HG02970 (cell line): ENCODE results near the gene ATG12.
"Not testable (repeated sequence)": the region's sequence is repeated elsewhere in the genome, so short reads cannot be mapped to it uniquely, and the experiment has no call there.

ENCODE experiments used
- ATAC-seq: cut with Tn5 transposase; IDR thresholded peaks from one replicate; pipeline ENCODE4 v1.9.1; 2021; ENCODE audit warnings: mild to moderate bottlenecking, moderate library complexity, moderate number of reproducible peaks; ENCODE audit not compliant: unreplicated experiment, low FRiP score

The ATG12 gene

GRCh38 chr5:115810761-115811160 is 30.6 kb downstream of the ATG12 start:
- ATAC-seq, result no peak

DNA sequence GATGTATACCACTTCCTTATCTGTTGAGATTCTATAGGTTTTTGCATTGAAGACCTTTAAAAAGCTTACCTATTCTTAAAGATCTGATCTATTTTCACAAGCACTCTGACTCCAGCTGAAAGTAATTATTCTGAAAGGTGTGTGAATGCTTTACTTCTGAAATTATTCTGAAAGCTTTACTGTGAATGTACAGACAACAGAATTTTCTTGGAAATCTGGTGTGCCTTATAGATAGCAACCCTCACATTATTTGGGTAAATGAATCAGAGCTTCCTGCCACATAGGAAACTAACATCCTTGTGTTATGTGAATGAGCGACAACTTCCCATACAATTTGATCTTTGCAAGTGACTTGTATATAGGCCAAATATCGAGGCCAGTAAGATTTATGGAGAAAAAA is 31.4 kb downstream of the ATG12 start:
- no peak for ATAC-seq

GRCh38 chr5:115808066-115808465 is 33.3 kb downstream of the ATG12 start:
- ATAC-seq, result not testable (repeated sequence)

DNA sequence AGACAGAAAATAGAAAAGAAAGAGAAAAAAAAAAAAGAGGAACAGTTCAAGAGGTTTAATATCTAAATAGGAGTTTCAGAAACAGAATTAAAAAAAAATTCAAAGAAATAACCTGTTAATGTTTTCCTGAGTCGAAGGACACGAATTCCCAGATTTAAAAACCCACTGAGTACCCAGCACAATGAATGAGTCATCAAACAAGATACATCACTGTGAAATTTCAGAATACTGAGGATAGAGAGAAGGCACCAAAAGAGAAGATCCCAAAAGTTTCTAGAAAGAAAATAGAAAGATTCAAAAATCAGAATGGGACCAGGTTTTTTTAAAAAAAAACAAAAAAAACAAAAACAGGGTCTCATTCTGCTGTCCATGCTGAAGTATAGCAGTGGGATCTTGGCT is 33.7 kb downstream of the ATG12 start:
- ATAC-seq, result no peak

- ATAC-seq, result no peak
Measured at GRCh38 chr5:115806986-115807653, 34.2 kb downstream of the ATG12 start.

DNA sequence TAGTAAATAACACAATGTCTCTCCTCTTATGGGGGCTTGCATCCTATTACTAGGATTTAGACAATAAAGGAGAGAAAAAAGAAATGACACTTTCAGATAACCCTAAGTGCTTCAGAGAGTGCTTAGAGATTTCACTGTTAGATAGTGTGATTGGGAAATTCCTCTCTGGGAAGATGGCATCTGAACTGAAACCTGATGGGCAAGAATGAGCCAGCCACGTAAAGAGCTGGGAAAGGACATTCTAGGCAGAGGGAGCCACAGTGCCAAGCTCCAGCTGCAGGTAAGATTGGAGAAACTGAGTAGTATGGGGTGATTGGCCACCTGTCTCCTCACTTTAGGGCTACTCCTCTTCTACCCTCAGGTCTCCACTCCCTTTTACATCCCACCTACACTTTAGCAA is 39.4 kb downstream of the ATG12 start:
- ATAC-seq, result no peak

- ATAC-seq, result no peak
Measured at GRCh38 chr5:115801152-115801551, 40.2 kb downstream of the ATG12 start.

DNA sequence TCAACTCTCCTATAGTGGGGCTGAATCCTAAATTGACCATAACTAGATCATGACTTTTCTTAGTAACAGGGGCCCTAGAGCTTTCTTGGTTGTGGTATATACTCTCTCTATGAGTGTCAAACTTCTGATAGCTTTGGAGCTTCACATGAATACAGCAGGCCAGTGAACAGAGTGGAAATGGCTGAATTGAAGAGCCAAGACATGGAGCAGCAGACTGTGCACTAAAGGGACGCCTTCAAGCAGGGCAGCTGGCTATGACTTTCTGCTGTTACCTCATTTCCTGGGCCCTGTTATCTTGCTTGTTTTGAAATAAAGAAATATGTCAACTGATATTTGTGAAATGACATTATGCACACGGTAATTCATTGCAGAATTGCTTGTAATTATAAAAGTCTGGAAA is 41.3 kb downstream of the ATG12 start:
- ATAC-seq, result no peak

- ATAC-seq, result no peak
Measured at GRCh38 chr5:115798252-115798651, 43.1 kb downstream of the ATG12 start.

GRCh38 chr5:115796656-115797055 is 44.7 kb downstream of the ATG12 start:
- no peak for ATAC-seq

- no peak for ATAC-seq
Measured at GRCh38 chr5:115795700-115796099, 45.7 kb downstream of the ATG12 start.

DNA sequence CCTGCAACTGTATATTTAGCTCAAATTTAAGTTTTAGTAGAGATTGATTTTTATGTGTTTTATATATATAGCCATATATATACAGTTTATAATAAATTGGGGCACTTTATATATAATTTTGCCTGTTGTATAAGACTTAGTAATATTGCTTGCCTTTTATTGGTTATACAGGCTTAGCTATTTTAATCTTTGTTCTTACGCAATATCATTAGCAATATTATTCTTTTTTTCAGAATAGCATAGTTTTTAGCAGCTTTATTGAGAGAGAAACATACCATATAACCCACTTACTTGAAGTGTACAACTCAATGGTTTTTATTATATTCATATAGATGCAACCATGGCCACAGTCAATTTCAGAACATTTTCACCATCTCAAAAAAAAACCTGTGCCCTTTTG is 52.9 kb downstream of the ATG12 start:
- no peak for ATAC-seq

GRCh38 chr5:115787426-115787825 is 53.9 kb downstream of the ATG12 start:
- ATAC-seq, result no peak

DNA sequence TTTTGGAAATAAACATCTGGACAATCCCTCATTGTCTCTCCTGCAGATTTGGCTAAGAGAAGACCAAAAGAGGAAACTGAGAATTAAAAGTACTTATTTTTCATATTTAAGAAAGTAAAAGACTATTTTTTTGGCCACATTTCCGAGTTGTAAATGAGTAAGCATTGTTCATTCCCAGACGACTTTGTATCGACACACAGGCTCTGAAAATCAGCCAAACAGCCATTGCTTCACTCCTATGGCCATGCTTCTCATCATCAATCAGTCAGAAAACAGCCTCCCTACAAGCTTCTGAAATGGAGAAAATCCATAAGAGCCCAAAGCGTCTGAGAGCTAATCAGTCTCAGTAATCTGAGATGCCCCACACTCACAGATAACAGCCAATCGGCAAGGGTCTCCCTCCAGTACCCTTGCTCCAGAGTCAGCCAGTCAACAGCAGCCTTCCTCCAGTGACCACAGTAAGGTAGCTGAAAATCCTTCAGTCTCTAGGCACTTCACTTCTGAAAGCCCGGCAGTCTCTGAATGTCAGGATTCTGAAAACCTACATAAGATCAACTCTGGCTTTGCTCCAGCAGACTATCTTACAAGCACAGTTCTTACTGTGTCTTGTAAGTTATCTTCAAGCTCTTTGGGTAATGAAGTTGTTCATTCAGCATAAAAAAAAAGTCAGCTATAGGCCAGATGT is 55.8 kb downstream of the ATG12 start:
- ATAC-seq, result no peak

DNA sequence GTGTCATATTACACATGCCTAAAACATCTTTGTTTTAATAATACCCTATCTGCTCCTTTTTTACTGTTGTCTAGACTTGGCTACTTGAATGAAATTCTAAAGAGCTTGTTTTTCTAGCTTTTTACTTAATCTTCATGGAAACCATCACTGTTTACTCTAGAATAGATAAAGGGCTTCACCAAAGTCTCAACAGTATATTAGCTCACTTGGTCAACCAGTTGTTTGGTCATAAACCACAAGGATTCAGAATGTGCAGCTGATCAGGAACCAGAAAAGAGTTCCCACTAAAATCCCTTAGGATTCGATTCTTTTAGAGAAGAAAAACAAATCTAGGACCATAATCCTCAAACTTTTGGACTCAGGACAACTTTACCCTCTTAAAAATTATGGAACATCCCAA is 62.9 kb downstream of the ATG12 start:
- ATAC-seq, result no peak
